Fibroblast of mammary gland (primary cell): ENCODE results near the gene GPX4.

ENCODE experiments used
- DNase-seq: peaks from one replicate; pipeline ENCODE4 v3.0.0-alpha.2; 2010; ENCODE audit warnings: low read depth
- H3K4me3 ChIP-seq: 2 replicates; pipeline ENCODE4 v1.5.1; 2011; ENCODE audit warnings: low read depth, mild to moderate bottlenecking, low read length, moderate library complexity; ENCODE audit not compliant: control insufficient read depth
- CTCF ChIP-seq: conservative IDR thresholded peaks from 2 replicates; pipeline ENCODE4 v1.5.1; 2011; ENCODE audit warnings: low read depth, low read length, inconsistent platforms; ENCODE audit not compliant: control insufficient read depth, insufficient read depth

Gene GPX4

GRCh38 chr19:1150333-1151036 is 46.7 kb downstream of the GPX4 start:
- no peak for DNase-seq
- no peak for TF ChIP-seq CTCF
- H3K4me3 ChIP-seq: no peak overlapping the region

- no peak overlapping the region for H3K4me3 ChIP-seq
- TF ChIP-seq CTCF: no peak
- DNase-seq: no peak
These were observed 47.4 kb downstream of the GPX4 start for GRCh38 chr19:1151037-1151724.

- no peak for DNase-seq
- H3K4me3 ChIP-seq: no peak overlapping the region
- TF ChIP-seq CTCF: no peak
These were observed 48.3 kb downstream of the GPX4 start for GRCh38 chr19:1151917-1152587.

GRCh38 chr19:1153891-1154730 is 50.3 kb downstream of the GPX4 start:
- H3K4me3 ChIP-seq: no peak overlapping the region
- TF ChIP-seq CTCF: no peak
- no peak for DNase-seq

- no peak for TF ChIP-seq CTCF
- peak; percentile 87 for DNase-seq
- peak overlapping the region; percentile 6 for H3K4me3 ChIP-seq
These were observed 51.0 kb downstream of the GPX4 start for GRCh38 chr19:1154731-1155351.
